Activated CD8-positive, alpha-beta memory T cell treated with anti-CD3 and anti-CD28 coated beads for 24 hours (primary cell): Measurements from ENCODE around the gene NRN1.

Experiments
- DNase-seq: peaks from one replicate; pipeline ENCODE4 v3.0.0-alpha.2; 2020

NRN1 gene

DNA sequence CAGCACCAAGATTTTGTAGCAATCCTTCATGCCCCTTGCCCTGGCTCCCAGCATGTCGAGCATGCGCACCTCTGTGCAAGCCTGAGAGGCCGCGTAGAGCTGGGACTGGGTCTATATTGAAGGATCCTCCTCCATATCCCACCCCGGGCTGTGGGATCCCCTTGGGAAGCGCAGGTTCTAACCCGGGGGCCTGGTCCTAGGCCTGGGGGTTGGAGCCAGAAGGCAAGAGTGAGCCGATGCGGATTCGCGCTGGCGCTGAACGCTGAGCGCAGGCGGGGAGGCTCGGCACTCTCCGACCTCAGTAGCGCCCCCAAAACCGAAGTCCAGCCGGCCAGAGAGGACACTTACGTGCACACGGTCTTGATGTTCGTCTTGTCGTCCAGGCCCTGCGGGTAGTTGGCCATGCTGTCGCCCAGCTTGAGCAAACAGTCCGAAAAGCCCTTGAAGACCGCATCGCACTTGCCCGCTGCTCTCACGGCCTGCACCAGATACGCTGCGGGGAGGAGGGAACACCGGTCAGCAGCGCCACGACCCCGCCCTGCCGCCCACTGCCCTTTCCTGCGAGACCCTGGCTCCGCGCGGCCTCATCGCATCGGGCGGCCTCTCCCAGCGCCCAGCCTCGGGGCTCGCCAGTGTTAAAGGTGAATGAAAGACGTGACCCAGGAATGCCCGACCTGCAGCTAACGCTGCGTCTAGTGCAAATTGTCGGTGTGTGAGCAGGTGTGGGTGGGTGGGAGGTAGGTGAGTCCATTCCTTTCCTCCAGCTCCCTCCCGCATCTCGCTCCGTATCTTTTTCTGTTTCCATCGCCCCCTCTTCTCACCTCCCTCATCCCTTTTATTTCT, 4.5 kb downstream of the NRN1 start:
- DNase-seq: peak; percentile 67

DNA sequence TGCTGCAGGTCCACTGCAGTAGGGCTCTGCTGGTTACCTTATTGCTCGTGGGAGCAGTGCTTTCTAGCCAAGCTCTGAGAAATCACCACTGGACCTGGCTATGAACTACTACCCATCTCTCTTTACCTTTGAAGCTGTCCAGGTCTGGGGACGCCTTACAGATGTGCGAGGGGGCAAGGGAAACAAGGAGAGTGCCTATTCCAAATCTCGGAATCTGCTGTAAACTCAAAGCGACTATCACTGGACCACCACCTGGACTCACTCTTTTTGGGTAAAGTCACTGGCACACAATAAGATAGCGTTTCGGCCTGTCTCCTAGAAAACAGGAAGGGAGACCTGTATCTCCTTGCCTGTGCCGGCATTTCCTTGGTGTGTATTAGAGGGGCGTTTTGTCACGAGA, 5.3 kb downstream of the NRN1 start:
- no peak for DNase-seq

DNA sequence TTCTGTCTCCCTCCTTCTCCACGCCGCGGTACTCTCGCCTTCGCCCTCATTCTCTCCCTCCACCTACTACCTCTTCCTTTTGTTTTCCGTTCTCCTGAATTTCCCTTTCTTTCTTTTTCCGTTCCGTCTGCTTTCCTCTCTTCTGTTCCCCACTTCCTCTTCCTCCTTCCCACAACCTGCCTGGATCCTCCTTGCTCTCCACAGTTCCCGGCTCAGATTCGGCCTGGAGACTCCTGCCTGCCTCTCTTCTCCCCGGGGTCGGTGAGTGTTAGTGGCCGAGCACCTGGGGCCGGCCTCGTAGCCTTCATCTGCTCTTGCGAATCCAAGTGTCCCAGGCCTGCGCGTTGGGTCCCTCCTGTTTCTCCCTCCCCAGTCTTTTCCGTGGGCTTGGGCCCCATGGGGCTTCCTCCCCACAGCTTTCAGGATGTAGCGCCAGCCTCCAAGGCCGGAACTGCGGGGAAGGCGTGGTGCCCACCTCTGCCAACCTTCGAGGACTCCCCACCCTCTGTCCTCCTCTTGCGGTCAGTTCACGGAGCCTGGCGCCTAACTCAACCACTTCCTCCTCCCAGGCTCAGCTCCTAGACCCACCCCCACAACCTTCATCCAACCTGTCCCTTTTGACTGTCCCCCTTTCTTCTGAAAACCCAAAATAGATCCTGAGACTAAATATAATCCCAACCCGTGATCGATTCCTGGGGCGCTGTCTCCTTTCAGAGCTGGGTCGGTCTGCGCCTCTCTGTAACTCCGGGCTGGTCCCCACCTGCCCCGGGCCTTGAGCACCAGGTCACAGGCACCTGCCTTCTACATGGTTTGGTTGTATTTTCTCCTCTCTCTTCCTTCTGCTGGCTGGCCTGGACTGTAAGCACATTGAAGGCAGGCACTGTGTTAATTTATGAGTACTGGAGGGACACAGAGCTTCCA, 6.8 kb downstream of the NRN1 start:
- no peak for DNase-seq

DNA sequence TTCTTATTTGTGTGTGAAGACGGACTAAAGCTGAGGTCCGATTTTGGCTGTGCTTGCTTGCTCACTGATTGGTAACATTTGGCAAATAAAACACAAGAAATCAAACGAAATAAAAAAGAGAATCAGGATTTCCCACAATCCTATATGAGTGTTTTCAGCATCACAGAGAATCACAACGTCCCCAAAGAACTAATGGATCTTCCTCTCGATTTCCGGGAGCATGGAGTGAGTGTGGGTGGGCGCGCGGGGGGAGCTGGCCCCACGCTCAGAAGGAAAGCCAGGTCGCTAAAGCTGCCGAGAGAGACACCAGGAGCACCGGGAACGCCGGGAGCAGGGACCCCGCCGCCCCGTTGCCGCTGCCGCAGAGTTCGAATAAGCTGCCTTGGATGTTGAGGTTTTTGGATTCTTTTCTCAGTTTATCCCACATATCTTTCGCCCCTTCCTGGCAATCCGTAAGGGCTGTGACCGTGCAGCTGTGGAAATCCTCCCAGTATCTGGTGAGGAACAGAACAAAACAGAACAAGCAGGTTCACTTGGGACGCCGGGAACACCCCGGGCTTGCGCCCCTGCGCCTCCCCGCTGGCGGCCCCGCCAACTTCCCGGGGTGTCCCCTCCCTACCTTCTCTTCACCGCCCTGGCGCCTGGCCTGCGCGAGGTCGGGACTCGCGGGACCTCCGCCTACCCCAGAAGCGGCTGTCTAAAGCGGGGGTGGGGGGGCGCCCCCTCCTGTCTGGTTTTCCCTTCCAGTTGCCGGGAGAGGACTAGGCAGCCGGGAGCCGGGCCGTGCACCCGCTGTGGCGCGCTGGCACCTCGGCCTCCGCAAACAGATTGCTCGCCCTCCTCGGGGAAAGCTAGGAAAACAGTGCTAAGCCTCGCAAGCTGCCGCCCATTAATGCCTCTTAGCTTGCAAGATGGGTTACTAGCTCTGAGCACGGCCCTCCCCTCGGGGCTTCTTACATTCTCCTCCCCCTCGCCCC, 7.7 kb downstream of the NRN1 start:
- no peak for DNase-seq

DNA sequence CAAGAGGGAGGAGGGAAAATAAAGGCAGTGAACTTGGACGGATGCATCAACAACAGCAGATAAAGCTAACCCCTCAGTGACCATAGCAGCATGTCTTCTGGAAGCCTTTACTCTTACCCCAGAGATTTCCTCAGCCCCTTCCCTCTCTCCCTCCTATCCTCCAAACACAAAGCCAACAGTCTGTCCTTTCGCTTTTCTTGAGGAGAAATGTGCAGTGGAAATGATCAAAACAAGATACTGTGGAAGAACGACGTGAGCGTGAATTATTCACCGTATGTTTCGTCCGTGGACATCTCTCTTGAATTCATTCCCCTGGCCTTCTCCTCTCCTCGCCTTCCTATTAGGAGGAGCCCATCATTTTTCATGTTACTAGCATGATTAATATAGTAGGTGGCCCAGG, 8.5 kb downstream of the NRN1 start:
- no peak for DNase-seq

DNA sequence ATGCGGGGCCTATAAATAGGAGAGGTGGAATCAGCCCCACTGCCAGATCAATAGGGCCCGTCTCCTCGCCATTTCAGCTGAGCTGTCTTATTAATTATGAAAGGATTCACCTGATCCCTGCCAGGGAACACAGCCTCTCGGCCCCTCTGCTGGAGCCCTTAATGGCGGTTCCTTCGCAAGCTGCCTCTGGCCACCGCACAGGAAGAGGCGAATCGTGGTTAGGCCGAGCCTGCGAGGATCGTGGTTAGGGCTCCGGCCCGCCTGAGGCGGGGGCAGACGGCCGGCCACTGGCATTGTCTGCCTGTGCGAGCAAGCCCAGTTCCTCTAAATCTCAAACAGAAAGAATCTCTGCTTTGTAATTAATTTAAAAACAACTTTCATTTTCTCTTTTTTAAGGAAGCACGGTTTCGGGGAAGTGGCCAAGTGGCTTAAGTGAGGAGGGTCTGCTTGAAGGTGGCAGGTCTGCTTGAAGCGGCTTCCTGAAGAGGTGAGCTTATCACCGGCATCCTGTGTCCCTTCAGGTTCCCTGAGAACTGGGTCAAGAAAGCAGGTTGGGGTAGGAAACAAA, 9.2 kb downstream of the NRN1 start:
- DNase-seq: no peak

DNA sequence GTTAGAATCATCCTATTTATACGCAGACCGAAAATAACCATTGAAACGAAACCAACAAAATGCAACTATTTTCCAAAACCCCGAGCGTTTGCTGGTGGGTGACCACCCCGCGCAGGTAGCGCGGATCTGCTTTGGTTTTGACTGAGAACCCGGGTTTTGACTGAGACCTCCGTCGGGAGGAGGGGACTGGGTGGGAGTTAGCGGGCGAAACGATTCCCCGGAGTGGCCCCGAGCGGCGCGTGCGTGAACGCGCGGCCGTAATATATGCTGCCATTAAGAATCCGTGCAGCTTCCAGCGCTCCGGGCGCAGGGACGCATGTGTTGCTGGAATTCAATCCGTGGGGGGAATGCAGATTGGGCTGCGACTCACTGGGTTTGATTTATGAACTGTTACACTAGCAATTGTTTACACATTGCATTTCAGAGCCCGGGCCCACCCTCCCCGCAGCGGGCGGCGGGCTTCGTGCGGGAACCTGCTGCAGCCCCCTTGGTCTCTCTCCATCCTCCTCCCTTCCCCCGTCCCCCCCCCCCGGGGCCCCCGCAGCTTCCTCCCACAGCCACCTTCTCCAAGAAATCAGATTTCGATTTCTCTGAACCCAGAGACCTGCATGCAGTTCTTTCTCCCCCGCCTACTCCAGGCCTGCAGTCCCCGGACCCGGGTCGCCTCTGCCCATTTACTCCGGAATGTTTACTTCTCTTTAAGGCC, 9.9 kb downstream of the NRN1 start:
- no peak for DNase-seq

DNA sequence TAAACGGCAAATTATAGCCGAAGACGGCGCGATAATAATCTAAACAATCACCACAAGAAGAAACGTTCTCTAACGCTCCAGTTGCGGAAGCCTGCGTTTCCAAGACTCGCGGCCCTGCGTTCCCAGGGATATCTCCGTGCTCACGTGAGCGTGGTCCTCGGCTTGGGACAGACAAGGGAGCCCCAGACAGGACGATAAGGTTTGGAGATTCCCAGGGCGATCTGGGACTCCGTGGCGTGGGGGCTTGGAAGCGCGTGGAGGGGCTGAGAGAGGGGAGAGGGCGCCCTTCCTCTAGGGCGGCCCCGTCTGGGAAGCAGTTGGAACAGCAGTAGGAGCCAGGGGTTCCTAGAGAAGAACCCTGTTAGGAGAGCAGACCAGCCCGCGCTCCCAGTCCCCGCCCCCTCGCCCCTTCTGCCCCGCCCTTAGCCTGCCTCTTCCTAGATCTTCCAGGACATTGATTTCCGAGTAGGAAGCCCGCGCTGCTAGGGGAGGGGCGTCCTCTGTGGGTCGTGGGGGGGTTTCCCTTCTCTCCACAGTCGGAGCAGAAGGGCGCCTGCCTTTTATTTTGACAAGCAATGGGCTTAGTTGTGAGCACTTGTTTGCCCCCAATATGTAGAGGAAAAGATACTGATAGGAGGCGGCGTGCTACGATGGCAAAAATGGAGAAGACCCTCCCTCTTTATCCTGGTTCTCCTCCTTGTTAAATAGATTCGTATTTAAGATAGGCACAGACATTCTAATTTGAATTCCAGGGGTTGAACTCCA, 10.6 kb downstream of the NRN1 start:
- DNase-seq: no peak

DNA sequence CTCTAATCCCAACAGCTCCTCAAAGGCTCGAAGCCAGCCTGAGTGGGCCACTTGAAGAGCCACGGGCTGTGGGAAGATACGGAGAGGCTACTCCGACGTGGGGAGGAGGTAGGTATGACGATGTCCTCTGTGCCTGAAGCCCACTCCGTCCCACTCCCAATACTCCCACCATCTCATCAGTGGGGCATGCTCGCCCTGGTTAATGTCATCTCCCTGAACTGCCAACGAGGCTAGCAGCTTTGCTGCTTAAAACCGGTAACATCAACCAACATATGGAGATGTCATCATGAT, 11.1 kb downstream of the NRN1 start:
- DNase-seq: no peak

DNA sequence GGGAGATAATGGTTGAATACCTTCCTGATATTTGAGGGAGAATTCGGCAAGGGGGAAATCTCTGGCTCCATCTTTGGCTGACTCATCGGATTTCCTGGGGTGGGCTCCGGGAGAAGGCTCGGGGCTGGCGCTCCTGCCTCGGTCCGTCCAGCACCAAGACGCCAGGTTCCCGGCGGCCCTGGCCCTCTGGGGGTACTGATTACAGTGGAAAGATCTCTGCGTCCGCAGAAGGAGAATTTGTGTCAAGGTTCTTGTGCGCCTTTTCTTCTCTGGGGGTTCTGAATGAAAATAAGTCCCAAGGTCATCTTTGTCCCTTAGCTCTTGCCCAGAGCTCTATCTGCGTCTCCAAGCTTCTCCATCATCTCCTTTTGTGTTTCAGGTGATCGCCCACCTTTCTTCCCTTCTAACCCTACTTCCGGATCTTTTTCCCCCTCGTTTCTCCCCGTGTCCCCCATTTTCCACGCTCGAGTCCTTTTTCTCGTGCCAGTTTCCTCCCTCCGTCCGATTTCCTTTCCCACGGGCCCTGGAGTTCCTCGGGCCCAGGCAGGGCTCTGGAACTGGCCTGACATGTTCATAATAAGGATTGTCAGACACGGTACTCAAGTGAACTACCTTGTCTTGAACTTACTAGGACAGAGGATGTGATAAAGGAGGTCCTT, 11.6 kb downstream of the NRN1 start:
- DNase-seq: no peak

DNA sequence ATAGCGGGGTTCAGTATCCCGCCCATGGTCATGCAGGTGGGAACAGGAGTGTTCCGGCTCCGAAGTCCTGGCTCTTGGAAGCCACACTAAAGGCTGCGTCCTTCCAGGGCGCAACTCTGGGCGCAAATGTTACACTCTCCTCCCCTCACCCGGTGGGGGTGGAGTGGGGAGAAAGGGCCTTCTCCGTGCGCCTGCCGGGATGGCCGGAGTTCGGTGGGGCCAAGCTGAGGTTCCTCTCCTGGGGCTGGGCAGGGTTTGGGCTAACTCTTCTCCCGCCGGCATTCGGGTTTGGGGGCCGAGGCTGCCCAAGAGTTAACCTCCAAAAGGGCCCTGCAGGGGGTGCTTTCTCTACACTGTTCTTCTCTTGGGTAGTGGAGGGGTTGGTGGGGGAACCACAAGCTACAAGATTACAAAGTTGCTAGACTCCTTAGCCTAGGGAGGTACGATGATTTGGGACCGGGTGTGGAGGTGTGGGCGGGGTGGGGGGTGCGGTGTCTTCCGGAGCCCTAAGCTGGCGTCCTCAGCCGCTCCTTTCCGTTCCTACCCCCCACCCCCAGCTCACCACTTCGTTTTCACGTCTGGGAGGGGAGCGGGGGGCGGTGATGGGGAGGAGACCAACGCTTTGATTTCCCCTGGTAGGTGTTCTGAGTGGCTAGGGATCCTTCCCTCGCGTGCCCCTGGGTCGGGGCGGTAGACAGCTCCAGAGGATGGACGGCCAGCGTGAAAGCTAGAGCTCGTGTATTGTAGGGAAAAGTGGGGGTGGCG, 12.3 kb downstream of the NRN1 start:
- DNase-seq: no peak

DNA sequence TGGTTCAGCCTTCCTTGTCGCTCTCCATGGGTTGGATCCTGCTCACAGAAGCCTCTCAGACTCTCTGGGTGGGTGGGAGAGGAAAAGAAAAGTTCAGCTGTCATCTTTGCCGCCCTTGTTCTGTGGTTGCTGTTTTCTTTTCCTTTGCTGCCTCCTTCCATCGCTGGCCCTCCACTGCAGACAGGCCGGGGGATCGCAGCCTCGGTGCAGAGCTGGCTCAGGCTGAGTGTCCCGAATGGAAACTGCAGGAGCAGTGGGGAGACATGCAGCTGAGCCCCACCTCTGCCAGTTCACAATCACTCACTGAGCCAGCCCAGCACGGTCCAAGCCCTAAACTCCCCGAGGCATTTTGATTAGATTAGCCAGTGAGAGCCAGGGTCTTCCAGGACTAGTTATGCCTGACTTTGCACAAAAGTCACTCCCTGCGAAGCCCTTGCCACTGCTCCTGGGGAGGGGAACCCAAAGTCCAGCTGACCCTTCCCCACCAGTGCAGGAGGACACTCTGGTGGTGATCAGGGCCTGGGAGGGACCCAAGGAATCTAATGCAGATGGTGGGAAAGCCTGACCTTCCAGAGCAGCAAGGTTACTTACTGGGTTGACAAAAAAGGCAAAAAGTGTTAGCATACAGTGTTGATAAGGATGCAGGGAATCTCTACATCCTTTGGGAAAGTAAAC, 14.0 kb downstream of the NRN1 start:
- no peak for DNase-seq

DNA sequence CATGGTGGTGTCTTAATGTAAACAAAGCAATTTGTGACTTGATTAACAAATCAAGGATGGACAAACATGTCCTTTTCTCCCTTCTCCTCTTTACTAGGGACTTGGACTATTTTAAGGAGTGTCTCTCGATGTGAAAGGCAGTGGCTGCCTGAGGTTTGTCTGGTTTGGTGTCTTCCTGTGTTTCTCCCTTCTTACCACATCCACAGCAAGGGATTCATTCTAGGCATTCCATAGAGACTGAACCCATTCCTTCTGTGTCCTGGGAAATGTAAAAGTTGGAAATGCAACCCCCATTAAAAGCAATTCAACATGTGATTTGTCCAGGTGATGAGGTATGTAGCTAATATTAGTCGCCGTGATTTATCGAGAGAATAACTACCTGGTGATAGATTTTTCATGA, 15.9 kb downstream of the NRN1 start:
- DNase-seq: no peak

DNA sequence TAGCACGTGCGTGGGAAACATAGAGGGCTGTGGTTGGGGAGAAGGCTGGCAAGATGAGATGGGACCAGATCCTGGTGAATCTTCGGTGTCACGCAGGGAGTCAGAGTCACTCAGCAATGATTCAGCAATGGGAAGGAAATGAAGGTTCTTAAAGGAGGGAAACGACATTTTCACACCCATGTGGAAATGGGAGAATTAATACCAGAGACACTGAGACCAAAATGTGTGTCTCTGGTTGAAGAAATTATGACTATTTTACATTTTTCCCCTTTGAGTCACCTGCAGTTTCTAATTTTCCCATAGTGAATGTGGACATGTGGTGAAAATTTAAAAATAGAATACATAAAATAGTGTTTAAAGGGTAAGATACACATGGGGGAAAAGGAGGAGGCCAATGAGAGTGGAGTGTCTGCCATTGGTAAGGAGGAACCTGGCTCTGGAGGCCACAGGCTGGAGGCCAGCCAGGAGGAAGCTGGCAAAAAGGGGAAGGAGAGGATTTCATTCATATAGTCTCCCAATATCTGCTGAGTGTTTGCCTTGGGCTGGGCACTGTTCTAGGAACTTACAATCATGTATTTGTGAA, 17.5 kb downstream of the NRN1 start:
- DNase-seq: no peak

DNA sequence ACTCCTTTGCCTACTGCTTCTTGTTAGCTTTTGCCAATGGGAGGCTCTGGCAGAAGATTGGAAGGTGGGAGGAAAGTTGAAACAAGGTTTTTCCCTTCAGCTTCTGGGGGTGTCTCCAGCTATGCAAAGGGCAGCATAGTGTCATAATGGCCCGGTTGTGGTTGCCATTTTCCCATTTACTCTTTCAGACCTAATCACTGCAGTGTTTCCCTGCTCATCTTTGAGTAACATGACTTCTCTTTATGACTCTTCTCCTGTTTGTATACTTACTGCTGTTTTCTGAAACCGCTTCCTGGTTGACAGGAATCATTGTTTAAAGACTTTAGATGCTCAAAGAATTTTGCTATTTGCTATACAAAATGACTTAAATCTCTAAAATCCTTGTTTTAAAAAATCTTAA, 19.9 kb downstream of the NRN1 start:
- DNase-seq: no peak

DNA sequence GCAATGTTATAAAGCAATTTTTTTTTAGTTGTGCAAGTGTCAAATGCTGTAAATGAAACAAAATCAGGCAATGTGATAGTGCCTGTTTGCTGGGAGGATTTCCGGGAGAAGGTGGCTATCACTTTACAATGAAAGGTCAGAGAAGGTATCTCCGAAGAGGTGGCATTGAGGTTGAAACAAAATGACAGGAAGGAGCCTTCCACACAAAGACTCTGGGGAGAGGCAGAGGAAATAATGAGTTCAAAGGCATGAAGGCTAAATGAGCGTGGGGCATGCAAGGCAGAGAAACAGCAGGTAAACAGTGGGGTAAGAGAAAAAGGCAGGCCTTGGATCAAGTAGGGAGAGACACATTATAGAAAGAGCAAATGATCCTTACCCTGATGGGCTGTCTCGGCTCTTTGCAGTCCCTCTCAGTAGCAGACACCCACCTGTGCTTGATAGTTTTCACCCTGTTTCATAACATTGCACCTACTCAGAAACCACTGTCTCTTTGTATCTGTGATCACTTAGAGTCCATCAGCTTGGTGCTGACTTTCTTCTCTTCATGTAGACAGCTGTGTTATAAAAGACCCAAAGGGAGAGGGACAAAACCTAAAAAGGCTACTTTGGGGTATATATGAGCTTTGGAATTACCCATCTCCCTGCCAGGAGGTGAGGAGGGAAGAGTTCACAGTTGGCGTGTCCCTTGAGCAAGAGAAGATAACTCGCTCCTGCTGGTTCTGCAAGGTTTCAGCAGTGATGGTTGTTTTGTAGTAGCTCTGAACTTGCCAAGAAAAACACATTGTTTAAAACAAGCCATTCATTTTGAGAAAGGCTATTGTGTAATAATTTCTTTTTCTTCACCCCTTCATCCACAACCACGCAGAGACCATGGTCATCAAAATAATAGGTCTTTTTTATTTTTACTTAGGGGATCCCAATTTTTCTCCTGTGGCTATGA, 22.3 kb downstream of the NRN1 start:
- no peak for DNase-seq

DNA sequence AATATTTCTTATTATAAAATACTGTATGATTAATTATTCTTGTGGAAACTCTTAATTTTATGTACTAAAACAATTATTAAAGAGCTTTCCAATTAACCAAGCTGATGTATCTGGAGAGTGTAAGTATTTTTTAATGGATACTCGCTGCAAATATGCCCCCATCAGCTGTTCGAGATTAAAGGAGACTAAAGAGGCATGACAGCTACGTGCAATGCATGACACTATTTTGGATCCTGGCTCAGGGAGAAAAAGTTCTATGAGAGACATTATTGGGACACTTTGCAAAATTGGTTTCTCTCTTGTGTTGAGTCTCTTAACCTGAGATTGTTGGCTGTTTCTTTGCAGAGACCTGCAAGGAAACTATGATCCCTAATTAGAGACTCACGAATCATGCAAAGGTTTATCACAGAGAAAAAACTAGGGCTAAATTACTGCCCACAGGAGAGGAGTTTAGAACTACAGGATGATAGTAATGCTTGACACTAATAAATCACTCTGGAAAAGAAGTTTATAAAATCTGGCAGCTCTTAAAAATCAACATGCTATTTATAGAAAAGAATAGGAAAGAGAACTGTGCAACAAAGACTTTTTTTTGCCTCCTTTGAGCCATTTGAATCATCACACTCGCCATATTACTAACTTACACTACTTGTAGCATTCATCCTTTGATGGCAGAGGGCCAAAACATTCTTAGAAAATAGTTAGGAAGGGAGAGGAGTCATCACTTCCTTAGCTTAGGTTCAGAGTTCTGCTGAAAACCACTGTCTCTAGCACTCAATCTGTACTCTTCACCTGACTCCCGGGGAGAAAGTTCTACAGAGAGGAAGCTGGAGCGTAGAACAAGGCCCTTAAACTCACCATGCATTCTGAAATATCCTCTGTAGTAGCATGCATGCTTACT, 25.3 kb downstream of the NRN1 start:
- no peak for DNase-seq
